Stimulated activated CD4-positive, alpha-beta T cell treated with anti-CD3 and anti-CD28 coated beads, Interleukin-1b, Interleukin-23, amount 100 ng/mL, for 24 hours (primary cell): Measurements from ENCODE around the gene PCDHB13.
"Not testable (repeated sequence)": the region's sequence is repeated elsewhere in the genome, so short reads cannot be mapped to it uniquely, and the experiment has no call there.

Experiments
- DNase-seq, 4 experiments: peaks; one replicate each; pipeline ENCODE4 v3.0.0-alpha.2; 2020; ENCODE audit warnings: low read depth in 4 of 4, low spot score in 1 of 4

The PCDHB13 gene

GRCh38 chr5:141201126-141201525 lies 12.6 kb upstream of the PCDHB13 start:
- DNase-seq, result not testable (repeated sequence)

DNA sequence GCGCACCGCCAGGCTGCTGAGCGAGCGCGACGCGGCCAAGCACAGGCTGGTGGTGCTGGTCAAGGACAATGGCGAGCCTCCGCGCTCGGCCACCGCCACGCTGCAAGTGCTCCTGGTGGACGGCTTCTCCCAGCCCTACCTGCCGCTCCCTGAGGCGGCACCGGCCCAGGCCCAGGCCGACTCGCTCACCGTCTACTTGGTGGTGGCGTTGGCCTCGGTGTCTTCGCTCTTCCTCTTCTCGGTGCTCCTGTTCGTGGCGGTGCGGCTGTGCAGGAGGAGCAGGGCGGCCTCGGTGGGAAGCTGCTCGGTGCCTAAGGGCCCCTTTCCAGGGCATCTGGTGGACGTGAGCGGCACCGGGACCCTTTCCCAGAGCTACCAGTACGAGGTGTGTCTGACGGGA lies 12.1 kb upstream of the PCDHB13 start:
- not testable (repeated sequence) for DNase-seq

GRCh38 chr5:141208478-141208877 lies 5.2 kb upstream of the PCDHB13 start, which contains the start of gene PCDHB12:
Gene PCDHB12, plus strand, starts transcription at chr5:141208719. Its CDS starts 189 bp downstream, at chr5:141208908.
- DNase-seq, result no peak

GRCh38 chr5:141210281-141210680 lies 3.4 kb upstream of the PCDHB13 start:
- not testable (repeated sequence) for DNase-seq

DNA sequence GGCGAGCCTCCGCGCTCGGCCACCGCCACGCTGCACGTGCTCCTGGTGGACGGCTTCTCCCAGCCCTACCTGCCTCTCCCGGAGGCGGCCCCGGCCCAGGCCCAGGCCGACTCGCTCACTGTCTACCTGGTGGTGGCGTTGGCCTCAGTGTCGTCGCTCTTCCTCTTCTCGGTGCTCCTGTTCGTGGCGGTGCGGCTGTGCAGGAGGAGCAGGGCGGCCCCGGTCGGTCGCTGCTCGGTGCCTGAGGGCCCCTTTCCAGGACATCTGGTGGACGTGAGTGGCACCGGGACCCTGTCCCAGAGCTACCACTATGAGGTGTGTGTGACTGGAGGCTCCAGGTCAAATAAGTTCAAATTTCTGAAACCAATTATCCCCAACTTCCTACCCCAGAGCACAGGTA lies 2.9 kb upstream of the PCDHB13 start:
- not testable (repeated sequence) for DNase-seq

GRCh38 chr5:141214583-141214982 lies 864 bp downstream of the PCDHB13 start:
- DNase-seq, result not testable (repeated sequence)

DNA sequence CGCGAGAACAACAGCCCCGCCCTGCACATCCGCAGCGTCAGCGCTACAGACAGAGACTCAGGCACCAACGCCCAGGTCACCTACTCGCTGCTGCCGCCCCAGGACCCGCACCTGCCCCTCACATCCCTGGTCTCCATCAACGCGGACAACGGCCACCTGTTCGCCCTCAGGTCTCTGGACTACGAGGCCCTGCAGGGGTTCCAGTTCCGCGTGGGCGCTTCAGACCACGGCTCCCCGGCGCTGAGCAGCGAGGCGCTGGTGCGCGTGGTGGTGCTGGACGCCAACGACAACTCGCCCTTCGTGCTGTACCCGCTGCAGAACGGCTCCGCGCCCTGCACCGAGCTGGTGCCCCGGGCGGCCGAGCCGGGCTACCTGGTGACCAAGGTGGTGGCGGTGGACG lies 1.8 kb downstream of the PCDHB13 start:
- DNase-seq, result not testable (repeated sequence)

DNA sequence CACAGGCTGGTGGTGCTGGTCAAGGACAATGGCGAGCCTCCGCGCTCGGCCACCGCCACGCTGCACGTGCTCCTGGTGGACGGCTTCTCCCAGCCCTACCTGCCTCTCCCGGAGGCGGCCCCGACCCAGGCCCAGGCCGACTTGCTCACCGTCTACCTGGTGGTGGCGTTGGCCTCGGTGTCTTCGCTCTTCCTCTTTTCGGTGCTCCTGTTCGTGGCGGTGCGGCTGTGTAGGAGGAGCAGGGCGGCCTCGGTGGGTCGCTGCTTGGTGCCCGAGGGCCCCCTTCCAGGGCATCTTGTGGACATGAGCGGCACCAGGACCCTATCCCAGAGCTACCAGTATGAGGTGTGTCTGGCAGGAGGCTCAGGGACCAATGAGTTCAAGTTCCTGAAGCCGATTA lies 2.3 kb downstream of the PCDHB13 start:
- not testable (repeated sequence) for DNase-seq

DNA sequence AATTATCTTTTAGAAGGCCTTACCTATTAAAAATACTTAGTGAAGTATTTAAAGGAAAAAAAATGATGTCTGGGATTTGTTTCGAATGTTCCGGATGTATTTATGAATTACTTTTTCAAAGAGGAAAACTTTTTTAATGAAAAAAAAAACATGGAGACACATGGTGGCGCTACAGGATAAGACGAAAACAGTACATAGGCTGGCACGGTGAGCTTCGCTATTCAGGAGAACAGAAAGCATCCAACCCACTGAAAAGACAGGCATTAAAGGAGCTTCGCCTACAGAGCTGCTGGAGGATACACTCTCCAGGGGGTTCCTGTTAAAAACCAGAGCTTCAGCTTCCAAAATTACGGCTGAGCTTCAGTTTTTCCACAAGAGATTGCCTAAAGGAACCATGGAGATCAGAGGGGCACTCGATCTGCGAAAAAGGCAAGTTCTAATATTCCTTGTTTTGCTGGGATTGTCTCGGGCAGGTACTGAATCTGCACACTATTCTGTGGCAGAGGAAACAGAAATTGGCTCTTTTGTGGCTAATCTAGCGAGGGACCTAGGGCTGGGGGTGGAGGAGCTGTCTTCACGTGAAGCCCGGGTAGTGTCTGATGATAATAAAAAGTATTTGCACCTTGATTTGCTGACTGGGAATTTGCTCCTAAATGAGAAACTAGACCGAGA lies 9.5 kb downstream of the PCDHB13 start, which contains the start of gene PCDHB14:
TSS of gene PCDHB14 (plus strand) at position 232 of the 672 bp plus-strand sequence. CDS start at position 395, 163 bp downstream.
- no peak for DNase-seq

- DNase-seq, result not testable (repeated sequence)
Observed at GRCh38 chr5:141224844-141225243, 11.1 kb downstream of the PCDHB13 start.

DNA sequence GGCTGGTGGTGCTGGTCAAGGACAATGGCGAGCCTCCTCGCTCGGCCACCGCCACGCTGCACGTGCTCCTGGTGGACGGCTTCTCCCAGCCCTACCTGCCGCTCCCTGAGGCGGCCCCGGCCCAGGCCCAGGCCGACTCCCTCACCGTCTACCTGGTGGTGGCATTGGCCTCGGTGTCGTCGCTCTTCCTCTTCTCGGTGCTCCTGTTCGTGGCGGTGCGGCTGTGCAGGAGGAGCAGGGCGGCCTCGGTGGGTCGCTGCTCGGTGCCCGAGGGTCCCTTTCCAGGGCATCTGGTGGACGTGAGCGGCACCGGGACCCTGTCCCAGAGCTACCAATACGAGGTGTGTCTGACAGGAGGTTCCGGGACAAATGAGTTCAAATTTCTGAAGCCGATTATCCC lies 11.7 kb downstream of the PCDHB13 start:
- DNase-seq, result not testable (repeated sequence)

DNA sequence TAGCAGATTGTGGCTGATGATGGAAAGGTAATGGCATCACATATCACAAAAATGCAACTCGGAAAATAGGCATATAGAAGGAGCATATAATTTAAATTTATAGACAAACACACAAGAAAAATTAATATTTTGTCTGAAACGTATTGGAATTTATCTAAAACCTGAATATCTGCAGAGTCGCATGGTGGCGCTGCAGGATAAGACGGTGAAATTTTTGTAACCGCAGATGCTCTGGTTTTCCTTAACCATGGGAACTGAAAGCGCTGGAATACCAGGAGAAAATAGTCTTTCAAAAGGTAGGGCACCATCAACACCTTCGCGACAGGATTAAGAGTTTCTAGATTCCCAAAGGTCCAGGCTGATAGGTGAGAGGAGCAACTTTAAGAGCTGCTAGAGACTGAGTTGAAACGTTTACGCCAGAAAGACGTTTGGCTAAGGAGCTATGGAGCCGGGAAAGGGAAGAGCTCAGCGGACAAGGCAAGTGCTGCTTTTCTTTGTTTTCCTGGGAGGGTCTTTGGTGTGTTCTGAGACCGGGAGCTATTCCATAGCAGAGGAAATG lies 20.5 kb downstream of the PCDHB13 start:
- DNase-seq, result no peak

DNA sequence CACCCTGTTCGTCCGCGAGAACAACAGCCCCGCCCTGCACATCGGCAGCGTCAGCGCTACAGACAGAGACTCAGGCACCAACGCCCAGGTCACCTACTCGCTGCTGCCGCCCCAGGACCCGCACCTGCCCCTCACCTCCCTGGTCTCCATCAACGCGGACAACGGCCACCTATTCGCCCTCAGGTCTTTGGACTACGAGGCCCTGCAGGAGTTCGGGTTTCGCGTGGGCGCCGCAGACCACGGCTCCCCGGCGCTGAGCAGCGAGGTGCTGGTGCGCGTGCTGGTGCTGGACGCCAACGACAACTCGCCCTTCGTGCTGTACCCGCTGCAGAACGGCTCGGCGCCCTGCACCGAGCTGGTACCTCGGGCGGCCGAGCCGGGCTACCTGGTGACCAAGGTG lies 22.2 kb downstream of the PCDHB13 start:
- not testable (repeated sequence) for DNase-seq

- DNase-seq, result no peak
Observed at GRCh38 chr5:141236516-141237313, 23.0 kb downstream of the PCDHB13 start.

GRCh38 chr5:141241496-141241895 lies 27.8 kb downstream of the PCDHB13 start:
- no peak for DNase-seq

DNA sequence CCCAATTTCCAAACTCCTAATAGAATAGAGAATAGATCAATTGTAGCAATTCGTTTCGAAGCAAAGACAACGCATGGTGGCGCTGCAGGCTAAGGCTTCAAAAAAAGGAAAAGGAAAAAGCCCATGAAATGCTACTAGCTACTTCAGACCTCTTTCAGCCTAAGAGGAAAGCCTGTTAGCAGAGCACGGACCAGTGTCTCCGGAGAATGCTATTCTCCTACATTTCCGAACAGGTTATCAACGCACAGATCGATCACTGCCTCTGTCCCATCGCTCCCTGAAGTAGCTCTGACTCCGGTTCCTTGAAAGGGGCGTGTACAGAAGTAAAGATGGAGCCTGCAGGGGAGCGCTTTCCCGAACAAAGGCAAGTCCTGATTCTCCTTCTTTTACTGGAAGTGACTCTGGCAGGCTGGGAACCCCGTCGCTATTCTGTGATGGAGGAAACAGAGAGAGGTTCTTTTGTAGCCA lies 31.6 kb downstream of the PCDHB13 start, which contains the start of gene PCDHB15:
TSS of gene PCDHB15 (plus strand) at position 146 of the 468 bp plus-strand sequence. CDS start at position 330, 184 bp downstream.
- DNase-seq, result no peak

- DNase-seq, result not testable (repeated sequence)
Observed at GRCh38 chr5:141246971-141247370, 33.3 kb downstream of the PCDHB13 start.

- DNase-seq, result not testable (repeated sequence)
Observed at GRCh38 chr5:141247434-141247833, 33.7 kb downstream of the PCDHB13 start.

DNA sequence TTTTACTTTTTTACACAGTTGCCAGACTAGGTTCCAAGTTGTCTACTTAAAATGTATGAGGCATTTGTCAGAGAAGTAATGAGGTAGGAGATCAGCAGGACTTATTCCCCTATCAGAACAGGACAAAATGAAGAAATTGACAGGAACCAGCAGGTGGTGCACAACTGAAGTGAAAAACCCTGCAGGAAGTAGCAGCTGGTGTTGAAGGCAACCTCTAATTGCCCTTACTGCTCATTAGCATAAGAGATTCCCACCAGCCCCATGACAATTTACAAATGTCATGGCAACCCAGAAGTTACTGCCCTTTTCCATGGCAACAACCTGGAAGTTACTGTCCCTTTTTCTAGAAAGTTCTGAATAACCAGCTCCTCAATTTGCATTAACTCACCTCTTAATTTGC lies 36.9 kb downstream of the PCDHB13 start:
- no peak for DNase-seq

DNA sequence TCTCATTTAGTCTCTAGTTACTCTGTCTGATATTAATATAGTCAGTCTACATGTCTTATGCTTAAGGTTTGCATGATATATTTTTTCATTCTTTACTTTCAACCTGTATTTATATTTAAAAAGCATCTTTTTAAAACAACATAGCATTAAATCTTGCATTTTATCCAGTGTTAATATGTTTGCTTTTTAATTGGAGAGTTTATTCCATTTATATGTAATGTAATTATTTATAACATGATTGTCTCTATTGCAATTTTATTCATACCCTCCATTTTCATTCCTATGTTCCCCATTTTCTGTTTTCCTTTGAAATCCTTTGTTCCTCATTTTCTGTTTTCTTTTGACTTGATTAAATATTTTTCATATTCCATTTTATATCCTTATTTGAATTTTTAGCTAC lies 44.7 kb downstream of the PCDHB13 start:
- DNase-seq, result no peak

- no peak for DNase-seq
Observed at GRCh38 chr5:141258948-141259347, 45.2 kb downstream of the PCDHB13 start.
